AG09319 (cell line): ENCODE results near the gene SZT2.

Experiments
- DNase-seq: peaks from one replicate; pipeline ENCODE4 v3.0.0-alpha.2; 2010; ENCODE audit warnings: low read depth; ENCODE audit errors: extremely low read depth
- TF ChIP-seq, protein P1 (sequence below): IDR thresholded peaks from 2 replicates; pipeline ENCODE4 v1.5.1; 2011; ENCODE audit warnings: low read depth, mild to moderate bottlenecking, inconsistent platforms, low read length, moderate library complexity

Gene SZT2

DNA sequence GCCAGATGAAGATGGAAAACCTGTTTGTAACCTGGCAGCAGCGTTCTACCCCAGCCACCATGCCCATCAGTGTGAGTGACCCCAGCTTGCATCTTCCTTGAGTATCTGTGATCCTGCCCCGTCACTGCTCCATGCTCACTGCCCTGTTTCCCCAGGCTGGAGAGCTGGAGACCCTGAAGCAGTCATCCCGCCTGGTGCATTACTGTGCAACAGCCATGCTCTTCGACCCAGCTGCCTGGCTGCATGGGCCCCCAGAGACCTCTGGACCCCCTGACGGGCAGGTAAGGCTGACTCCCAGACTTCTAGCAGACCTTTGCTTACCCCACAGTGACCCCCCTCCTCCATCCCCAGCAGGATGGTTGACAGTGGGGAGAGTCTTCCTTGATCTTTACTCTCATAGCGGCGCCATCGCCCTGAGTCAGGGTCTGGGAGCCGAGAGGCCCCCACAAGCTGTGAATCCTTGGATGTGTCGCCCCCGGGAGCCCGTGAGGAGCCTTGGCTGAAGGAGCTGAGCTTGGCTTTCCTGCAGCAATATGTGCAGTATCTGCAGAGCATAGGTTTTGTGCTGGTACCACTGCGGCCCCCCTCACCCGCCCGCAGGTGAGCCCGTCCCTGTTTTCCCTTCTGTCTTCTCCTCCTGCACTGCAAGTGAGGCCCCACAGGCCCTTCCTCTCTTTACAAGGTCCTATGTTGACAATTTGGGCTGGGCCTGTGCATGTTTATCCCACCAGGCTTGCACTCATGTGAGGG, 53.7 kb downstream of the SZT2 start:
- DNase-seq = no peak

DNA sequence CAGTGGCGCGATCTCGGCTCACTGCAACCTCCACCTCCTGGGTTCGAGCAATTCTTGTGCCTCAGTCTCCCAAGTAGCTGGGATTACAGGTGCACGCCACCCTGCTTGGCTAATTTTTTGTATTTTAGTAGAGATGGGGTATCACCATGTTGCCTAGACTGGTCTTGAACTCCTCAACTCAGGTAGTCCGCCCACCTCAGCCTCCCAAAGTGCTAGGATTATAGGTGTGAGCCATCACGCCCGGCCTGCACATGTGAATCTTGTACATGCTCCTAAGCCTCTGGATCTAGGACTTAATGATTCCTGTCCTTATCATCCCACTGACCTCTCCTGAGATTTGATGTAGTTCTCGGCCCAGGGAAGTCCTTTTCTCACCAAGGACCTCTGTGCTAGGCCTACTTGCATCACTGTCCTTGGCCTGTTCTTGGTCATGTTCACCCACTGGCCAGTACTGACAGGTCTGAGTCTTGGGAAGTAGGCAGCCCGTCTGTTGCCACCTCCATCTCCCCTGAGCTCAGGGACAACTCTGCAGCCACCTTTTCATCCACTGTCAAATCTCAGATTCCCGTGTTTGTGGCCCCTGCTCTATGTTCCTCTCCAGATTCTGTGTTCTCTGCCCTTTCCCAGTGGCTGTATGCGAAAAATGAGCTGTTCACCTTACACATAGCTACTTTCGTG, 54.6 kb downstream of the SZT2 start:
- DNase-seq = no peak
- TF ChIP-seq, protein P1, sequence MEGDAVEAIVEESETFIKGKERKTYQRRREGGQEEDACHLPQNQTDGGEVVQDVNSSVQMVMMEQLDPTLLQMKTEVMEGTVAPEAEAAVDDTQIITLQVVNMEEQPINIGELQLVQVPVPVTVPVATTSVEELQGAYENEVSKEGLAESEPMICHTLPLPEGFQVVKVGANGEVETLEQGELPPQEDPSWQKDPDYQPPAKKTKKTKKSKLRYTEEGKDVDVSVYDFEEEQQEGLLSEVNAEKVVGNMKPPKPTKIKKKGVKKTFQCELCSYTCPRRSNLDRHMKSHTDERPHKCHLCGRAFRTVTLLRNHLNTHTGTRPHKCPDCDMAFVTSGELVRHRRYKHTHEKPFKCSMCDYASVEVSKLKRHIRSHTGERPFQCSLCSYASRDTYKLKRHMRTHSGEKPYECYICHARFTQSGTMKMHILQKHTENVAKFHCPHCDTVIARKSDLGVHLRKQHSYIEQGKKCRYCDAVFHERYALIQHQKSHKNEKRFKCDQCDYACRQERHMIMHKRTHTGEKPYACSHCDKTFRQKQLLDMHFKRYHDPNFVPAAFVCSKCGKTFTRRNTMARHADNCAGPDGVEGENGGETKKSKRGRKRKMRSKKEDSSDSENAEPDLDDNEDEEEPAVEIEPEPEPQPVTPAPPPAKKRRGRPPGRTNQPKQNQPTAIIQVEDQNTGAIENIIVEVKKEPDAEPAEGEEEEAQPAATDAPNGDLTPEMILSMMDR = no peak

More for the DNA sequence above, 53.7 kb downstream of the SZT2 start:
- TF ChIP-seq, protein P1 = no peak

DNA sequence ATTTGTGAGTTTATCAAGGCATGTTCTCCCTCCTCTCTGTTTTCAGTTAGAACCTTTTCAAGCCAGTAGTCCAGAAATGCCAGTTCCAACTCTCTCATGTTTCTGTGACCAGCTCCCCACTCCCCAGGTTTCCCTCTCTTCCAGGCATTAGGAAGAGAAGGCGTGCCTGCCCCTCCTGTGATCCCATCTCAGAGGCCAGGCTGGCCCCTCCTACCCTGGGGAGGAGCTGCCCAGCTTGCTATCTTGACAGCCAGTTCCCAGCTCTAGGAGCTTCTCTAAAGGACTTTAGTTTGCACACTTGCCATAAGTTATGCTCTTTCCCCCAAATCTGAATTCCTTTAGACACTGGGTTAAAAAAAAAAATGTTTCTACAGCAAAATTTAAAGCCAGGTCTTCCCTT, 55.1 kb downstream of the SZT2 start:
- TF ChIP-seq, protein P1 = no peak

DNA sequence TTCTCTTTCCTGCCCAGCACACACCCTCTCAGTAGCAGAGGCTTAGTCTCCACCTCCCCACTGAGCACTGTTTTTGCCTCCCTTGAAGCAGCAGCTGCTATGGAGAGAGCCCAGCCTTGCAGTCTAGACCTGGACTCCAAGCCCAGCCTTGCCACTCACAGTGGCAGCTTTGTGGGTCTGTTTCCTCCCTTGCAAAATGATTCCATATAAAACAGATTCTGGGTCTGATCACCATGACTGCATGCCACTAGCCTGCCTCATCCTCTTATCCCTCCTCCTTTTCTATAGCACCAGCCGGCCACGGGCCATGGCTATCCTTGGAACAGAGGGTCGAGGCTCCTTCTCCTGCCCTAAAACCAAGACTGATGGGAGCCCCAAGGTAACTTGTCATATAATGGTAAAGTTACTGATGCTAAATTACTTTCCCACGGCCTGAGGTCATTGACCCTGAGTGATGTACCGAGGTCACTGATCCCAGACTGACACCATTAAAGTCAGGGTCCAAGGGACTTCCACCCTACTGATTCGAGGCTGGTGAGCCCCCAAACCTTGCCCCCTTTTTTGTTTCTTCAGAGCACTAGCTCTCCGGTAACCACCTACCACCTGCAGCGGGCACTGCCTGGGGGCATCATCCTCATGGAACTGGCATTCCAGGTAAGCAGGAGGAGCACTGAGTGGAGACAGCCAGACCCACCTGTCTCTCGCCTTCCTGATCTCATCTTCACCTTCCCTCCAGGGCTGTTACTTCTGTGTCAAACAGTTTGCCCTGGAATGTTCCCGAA, 56.1 kb downstream of the SZT2 start:
- DNase-seq = no peak
- TF ChIP-seq, protein P1 = no peak

More for the DNA sequence above, 55.1 kb downstream of the SZT2 start:
- no peak for DNase-seq

DNA sequence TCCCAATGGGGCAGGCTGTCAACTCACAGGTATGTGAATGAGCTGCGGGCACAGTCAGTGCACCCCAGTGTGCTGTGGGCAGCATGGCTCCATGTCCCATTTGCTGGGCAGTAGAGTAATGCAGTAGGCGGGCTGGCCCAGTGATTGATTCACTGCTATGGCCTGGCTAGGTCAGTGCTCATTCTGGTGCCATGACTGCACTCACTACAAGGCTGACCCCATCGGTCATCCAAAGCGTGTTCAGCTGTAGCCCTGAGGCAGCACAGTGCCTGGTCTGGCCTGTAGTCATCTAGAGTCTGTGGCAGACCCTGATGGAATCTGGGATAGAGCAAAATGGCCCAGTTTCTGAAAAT, 56.7 kb downstream of the SZT2 start:
- no peak for DNase-seq
- TF ChIP-seq, protein P1 = no peak

DNA sequence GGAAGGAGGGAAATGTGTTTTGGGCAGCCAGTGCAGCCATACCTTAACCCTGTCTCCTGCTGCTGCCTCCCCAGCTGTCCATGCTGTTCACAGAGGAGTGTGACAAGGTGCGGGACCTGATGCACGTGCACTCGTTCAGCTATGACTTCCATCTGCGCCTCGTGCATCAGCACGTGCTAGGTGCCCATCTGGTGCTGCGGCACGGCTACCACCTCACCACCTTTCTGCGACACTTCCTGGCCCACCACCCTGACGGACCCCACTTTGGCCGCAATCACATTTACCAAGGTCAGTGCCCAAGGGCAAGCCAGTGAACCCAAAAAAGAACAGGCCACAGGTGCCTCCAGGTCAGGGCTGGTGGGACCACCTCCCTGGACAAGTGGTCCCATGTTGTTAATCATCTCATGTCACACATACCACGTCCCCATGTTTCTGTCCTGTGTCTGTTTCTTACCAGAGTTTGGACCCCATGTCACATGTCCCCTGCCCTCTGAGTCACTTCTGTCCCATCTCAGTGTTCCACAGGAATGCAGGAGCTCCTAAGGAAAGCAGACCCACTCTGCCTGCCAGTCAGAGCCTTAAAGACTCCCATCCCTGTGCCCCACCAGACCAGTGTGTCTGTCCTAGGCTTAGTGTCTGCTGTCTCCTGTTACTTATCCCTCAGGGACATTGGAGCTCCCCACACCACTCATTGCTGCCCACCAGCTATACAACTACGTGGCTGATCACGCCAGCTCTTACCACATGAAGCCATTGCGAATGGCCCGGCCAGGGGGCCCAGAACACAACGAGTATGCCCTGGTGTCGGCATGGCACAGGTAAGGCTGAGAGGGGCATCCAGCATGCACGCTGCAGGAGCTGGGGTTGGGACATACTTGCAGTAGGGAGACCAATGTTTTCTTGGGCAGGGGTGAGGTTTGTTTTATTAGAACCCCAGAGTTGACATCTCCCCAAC, 57.5 kb downstream of the SZT2 start:
- DNase-seq = no peak
- TF ChIP-seq, protein P1 = no peak
